ENCODE data around the gene RPL37A.

Gene RPL37A

DNA sequence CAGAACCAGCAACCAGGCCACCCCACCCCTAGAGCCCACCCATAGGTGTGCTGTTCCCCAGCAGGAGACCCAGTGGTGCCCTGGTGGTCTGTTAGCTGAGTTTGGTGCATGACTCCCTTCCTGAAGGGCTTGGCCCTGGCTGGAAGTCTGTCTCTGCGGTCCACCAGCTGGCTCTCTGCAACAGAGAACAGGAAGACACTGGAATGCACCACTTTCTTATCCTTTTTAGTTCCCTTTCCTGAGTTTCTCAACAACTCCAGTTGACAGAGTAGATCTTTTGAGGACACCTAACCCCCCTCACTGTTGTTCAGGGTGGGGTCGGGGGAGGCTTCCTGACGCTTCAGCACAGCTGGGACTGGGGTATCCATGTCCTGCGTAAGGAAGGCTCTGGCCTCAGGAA, 11.9 kb upstream of the RPL37A start:
- no peak for DNase-seq (ENCODE audit: insufficient read length, low spot score)
- FAIRE-seq = no peak

- FAIRE-seq (no peak), DNase-seq (ENCODE audit: insufficient read length, low spot score) (peak; percentile 46)
Observed at GRCh38 chr2:216490061-216490460, 8.6 kb upstream of the RPL37A start.

- DNase-seq (ENCODE audit: insufficient read length, low spot score) (no peak), FAIRE-seq (no peak)
Observed at GRCh38 chr2:216491793-216492596, 6.6 kb upstream of the RPL37A start.

DNA sequence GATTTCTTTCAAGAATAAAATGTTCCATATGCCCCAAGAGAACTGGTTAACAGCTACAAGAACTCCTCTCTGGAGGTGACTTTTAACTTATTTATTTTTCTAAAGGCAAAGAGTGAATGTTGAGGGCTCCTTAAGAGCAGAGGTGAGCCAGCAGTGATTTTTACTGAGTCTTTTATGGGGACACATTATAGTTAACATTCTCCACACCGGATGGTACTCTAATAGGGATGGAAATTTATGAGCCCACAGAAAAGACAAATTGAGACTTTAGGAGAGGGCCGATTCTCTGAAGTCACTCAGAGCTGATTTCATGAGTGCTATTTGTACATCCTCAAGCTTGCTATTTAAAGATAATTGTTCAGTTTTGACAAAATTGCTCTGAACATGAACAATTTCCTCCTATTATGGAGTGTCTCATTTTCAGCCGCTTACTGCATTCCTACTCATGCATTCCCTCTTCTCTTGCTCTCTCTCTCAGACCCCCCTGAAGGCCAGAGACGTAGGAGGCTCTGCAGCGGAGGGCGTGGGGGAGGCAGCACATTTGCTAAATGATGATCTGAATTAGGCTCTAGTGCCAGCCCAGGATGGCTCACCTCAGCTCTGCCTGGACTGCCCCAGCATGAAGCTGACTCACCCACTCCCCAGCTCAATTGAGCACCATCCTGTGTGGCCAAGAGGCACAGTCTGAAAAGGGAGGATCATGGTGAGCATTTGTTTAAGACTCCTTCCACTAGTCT, 5.9 kb upstream of the RPL37A start:
- DNase-seq (ENCODE audit: insufficient read length, low spot score) (peak; percentile 58), FAIRE-seq (peak; percentile 48)

GRCh38 chr2:216493334-216493685, 5.3 kb upstream of the RPL37A start:
- DNase-seq (ENCODE audit: insufficient read length, low spot score) = no peak
- FAIRE-seq = no peak

DNA sequence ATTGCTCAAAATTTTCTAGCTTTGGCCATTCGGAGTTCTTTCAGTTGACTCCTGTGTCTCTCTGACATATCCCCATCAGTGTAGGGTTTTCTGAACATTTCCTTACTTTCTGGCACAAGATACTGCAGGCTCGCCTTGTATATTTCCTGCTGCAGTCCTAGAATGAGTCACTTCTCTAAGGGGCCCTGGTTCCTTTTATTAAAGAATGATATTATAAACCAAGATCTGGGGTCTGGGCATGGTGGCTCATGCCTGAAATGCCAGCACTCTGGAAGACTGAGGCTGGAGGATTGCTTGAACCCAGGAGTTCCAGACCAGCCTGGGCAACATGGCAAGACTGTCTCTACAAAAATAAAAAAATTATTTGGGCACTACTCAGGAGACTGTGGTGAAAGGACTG, 3.0 kb upstream of the RPL37A start:
- no peak for DNase-seq (ENCODE audit: insufficient read length, low spot score)
- FAIRE-seq = no peak

- FAIRE-seq = no peak
- no peak for DNase-seq (ENCODE audit: insufficient read length, low spot score)
Observed at GRCh38 chr2:216497382-216498069, 1.1 kb upstream of the RPL37A start.

DNA sequence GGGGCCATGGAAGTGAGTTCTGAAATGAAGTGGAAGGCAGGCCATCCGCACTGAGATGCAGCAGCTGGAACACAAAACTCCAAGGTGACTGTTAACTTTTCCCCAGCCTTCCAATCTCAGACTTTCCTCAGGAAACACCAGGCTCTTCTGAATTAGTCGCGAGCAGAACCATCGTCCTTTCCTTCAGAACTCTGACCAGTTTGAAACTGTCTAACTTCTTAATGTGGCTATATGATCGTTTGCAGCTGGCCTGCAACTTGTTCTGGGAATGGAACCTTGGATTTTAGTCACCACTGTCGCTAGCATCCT, 620 bp upstream of the RPL37A start:
- FAIRE-seq (no peak), DNase-seq (ENCODE audit: insufficient read length, low spot score) (no peak)

GRCh38 chr2:216499641-216500218, 1.1 kb downstream of the RPL37A start:
- DNase-seq (ENCODE audit: insufficient read length, low spot score) = no peak
- no peak for FAIRE-seq

- DNase-seq (ENCODE audit: insufficient read length, low spot score) (no peak), FAIRE-seq (no peak)
Observed at GRCh38 chr2:216500572-216500971, 1.9 kb downstream of the RPL37A start.

- DNase-seq (ENCODE audit: insufficient read length, low spot score) = no peak
- no peak for FAIRE-seq
Observed at GRCh38 chr2:216501854-216502253, 3.2 kb downstream of the RPL37A start.

GRCh38 chr2:216502381-216503158, 3.9 kb downstream of the RPL37A start:
- DNase-seq (ENCODE audit: insufficient read length, low spot score) (no peak), FAIRE-seq (no peak)

- FAIRE-seq (no peak), DNase-seq (ENCODE audit: insufficient read length, low spot score) (no peak)
Observed at GRCh38 chr2:216503159-216503629, 4.5 kb downstream of the RPL37A start.

- FAIRE-seq = no peak
- DNase-seq (ENCODE audit: insufficient read length, low spot score) = no peak
Observed at GRCh38 chr2:216503697-216504375, 5.2 kb downstream of the RPL37A start.

- no peak for FAIRE-seq
- no peak for DNase-seq (ENCODE audit: insufficient read length, low spot score)
Observed at GRCh38 chr2:216504376-216504762, 5.7 kb downstream of the RPL37A start.

GRCh38 chr2:216505133-216506106, 6.8 kb downstream of the RPL37A start:
- DNase-seq (ENCODE audit: insufficient read length, low spot score) (no peak), FAIRE-seq (no peak)

DNA sequence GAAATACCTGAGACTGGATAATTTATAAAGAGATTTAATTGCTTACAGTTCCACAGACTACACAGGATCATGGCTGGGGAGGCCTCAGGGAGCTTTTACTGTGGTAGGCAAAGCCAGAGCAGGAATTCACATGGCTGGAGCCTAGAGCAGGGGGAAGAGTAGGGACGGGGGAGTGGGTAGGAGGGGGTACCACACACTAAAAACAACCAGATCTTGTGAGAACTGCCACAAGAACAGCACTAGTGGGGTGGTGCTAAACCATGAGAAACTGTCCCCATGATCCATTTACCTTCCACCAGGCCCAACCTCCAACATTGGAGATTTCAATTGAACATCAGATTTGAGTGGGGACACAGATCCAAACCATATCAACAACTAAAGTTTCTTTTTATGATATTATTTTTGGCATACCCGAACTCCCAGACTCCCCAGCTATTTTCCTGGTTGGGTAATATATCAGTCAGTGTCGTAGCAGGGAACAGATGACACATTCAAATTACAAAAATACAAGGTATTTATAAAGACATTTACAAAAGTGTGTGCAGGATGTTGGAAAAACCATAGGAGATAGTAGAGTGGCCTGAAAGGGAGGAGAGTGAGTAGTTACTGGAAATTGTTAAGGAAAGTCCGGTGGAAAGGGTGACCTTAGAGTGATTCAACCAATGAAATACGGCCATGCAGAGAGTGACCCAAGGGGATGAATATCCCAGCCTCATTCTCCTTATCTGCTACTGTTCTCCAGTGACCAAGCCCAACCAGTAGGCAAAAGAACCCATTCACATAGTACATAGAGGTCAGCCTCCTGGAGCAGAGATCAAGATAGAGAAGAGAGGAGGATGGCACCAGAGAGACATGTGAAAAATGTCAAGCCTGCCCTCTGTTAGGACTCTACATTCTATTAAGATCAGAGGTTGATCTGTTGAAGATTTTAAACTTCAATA, 8.8 kb downstream of the RPL37A start:
- DNase-seq (ENCODE audit: insufficient read length, low spot score) = no peak
- FAIRE-seq = no peak

DNA sequence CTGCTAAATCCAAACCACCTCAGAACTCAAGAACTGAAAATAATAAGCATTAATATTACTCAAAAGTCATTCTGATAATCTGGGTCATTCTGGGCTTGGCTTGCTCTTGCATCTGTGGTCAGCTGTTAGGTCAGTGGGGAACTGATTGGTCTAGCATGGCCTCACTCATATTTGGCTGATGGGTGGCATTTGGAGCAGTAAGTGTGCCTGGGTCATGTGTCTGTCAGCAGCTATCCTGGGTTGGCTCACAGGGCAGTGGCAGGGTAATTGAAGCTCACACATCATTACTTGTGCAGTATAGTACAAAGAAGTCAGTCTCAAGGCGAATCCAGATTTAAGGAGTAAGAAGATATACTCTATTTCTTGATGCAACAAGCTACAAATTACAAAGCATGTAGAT, 9.6 kb downstream of the RPL37A start:
- no peak for DNase-seq (ENCODE audit: insufficient read length, low spot score)
- no peak for FAIRE-seq

Measured in HTR-8/SVneo (cell line).